ENCODE results near the gene PIK3R5.
A peak's percentile ranks its signal among the peaks of the same experiment; 100 is the strongest.
"Not testable (repeated sequence)": the region's sequence is repeated elsewhere in the genome, so short reads cannot be mapped to it uniquely, and the experiment has no call there.

The PIK3R5 gene, protein sequence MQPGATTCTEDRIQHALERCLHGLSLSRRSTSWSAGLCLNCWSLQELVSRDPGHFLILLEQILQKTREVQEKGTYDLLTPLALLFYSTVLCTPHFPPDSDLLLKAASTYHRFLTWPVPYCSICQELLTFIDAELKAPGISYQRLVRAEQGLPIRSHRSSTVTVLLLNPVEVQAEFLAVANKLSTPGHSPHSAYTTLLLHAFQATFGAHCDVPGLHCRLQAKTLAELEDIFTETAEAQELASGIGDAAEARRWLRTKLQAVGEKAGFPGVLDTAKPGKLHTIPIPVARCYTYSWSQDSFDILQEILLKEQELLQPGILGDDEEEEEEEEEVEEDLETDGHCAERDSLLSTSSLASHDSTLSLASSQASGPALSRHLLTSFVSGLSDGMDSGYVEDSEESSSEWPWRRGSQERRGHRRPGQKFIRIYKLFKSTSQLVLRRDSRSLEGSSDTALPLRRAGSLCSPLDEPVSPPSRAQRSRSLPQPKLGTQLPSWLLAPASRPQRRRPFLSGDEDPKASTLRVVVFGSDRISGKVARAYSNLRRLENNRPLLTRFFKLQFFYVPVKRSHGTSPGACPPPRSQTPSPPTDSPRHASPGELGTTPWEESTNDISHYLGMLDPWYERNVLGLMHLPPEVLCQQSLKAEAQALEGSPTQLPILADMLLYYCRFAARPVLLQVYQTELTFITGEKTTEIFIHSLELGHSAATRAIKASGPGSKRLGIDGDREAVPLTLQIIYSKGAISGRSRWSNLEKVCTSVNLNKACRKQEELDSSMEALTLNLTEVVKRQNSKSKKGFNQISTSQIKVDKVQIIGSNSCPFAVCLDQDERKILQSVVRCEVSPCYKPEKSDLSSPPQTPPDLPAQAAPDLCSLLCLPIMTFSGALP

DNA sequence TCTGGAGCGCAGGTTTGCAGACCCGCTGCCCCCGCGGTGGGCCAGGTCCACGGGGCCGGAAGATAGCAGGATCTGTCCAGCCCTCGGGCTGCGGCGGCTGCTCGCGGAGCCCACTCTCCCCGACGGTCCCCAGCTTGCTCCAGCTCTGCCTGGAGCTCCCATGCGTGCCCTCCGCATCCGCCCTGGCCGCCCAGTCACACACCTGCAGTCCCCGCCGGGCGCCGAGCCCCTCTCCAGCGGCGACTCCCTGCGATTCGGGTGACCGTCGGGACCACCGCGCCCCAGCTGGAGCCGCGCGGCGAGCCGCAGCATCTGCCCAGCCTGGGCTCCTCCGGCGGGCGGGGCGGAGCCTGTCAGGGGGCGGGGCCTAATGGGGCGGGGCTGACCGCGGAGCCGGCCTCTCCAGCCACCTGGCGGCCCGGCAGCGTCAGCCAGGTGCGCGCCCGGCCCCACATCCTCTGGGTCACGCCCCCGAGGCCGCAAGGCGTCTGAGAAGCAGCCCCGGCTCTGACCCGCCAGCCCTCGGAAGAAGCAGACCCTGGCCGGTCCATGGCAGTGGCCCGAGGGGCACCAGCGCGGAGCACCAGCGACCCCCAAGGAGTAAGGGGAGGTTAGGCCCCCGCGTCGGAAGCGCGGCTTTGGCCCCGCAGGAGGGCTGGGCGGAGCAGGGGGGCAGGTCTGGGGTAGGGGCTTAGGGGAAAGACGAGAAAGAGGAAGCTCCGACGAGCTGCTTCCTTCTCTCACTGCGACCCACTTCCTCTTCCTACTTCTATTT is at the start of gene PIK3R5:
PIK3R5 (minus strand) TSS at position 314 of the 775 bp plus-strand sequence. CDS start 54,213 bp downstream, outside the sequence.
- DNase-seq (ENCODE audit: low spot score): no peak

GRCh38 chr17:9011001-9011400 is 45.5 kb upstream of the PIK3R5 start:
- DNase-seq (ENCODE audit: low spot score): no peak

DNA sequence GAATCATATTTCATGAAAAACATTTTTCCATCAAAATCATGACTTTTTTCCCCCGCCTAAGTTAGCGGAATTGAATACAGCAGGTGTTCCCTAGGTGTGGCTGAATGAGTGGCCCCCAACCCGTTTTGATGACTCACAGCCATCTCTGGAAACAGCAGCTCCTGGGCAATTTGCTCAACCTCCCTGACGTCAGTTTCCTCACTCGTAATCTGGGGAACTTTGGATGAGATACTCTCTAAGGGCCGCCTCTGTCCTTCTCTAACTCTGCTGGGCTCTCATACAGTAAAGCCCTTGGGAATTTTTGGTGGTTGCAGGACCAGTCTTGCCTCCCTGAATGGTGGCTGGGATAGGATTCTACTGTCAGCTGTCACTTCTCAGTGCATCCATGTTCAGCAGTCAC is 44.2 kb upstream of the PIK3R5 start:
- no peak for DNase-seq (ENCODE audit: low spot score)

- DNase-seq (ENCODE audit: low spot score): no peak
Observed at GRCh38 chr17:9009096-9009495, 43.6 kb upstream of the PIK3R5 start.

DNA sequence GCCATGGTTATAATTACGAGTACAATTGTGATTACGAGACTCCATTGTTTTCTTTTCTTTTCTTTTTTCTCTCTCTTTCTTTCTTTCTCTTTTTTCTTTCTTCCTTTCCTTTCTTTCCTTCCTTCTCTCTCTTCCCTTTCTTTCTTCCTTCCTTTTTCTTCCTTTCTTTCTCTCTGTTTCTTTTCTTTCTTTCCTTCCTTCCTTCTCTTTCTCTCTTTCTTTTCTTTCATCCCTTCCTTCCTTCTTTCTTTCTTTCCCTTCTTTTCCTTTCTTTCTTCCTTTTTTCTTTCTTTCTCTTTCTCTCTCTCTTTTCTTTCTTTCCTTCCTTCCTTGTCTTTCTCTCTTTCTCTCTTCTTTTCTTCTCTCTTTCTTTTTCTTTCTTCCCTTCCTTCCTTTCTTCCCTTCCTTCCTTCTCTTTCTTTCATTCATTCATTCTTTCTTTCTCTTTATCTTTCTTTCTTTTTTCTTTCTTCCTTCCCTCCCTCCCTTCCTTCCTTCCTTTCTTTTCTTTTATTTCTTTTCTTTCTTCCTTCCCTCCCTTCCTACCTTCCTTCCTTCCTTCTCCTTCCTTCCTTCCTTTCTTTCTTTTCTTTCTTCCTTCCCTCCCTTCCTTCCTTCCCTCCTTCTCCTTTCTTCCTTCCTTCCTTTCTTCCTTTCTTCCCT is 41.7 kb upstream of the PIK3R5 start:
- DNase-seq (ENCODE audit: low spot score): no peak

DNA sequence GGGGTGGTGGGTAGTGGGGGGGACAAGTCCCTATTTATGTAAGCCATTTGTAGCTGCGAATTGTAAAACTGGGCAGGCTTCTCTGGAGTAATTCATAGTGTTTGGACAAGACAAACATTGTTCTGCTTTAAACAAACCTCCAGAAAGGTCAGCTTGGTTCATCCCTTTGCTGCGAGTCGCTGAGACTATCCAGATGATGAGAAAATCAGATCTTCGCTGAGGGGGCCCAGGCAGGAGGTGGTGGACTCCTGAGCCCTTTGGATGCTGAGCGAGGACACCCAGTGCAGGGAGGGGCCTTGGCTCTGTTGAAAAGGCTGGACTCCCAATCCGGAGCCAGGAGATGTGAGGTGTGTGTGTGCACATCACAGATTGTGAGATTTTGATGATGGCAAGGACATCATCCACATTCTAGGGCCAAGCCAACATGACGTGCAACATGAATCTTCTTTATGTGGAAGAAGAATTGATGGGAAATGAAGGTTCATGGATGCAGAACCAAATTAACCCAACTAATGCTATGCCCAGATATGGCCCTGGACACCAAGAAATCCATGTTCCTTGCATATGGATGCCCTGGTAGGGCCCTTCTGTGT is 40.8 kb upstream of the PIK3R5 start:
- DNase-seq (ENCODE audit: low spot score): no peak

GRCh38 chr17:9004961-9005285 is 39.4 kb upstream of the PIK3R5 start:
- no peak for DNase-seq (ENCODE audit: low spot score)

DNA sequence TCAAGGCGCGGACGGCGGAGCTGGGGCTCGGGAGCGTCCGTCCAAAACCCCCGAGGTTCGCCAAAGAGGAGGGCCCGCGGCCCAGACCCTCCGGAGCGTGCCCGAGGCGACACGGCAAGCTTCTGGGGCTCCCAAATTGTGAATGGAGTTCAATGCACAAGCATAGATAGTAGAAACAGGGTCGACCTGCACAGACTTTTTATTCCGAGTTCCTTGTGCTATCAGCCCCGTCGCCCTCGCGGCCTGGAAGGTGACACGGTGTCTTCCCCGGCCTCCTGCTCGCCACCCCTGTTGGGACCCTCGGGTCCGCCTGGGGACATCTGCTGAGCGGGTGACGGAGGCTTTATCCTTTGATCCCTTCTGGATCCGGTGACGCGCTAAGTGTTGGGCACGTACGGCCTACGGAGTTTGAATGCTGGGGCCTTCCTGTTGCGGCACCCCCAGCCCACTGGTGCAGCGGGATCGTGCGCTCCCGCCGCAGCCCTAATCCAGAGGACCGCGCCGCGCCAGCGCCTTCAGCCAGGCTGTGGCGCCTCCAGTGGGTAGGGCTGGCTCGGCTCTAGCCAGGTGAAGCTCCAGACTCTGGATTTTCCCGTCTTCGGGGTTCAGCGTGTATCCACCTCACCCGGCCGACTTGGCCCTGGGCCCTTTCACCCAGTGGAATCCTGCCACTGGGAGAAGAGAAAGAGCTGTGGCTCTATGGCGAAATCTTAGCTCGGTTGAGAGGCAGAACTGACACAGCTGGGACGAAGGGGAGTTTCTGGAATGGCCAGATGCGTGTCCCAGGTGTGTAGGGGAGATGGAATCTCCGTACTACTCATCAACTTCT is 38.8 kb upstream of the PIK3R5 start:
- DNase-seq (ENCODE audit: low spot score): no peak

- no peak for DNase-seq (ENCODE audit: low spot score)
Observed at GRCh38 chr17:9003355-9004131, 38.0 kb upstream of the PIK3R5 start.

- DNase-seq (ENCODE audit: low spot score): no peak
Observed at GRCh38 chr17:9002606-9003354, 37.3 kb upstream of the PIK3R5 start.

GRCh38 chr17:9002227-9002605 is 36.7 kb upstream of the PIK3R5 start:
- DNase-seq (ENCODE audit: low spot score): no peak

GRCh38 chr17:9001559-9001958 is 36.1 kb upstream of the PIK3R5 start:
- no peak for DNase-seq (ENCODE audit: low spot score)

- peak; percentile 37 for DNase-seq (ENCODE audit: low spot score)
Observed at GRCh38 chr17:8997994-8998628, 32.6 kb upstream of the PIK3R5 start.

DNA sequence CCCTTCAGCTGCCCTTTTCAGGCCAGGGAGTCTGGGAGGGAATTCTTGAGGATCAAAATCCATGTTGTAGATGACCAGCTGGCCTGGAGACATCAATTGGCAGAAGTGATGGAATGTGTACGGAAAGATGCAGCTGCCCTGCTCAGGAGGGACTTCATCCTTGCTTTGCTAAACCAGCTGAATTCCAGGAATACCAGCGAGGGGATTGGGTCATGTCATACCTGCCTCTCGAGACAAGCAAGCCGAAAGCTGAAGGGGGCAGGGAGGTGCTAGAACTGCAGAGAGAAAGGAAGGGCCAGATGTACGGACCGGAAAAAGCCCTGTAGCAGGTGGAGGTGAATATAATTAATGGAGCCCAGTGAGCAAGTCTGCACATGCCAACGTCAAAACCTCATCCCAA is 30.2 kb upstream of the PIK3R5 start:
- DNase-seq (ENCODE audit: low spot score): no peak

DNA sequence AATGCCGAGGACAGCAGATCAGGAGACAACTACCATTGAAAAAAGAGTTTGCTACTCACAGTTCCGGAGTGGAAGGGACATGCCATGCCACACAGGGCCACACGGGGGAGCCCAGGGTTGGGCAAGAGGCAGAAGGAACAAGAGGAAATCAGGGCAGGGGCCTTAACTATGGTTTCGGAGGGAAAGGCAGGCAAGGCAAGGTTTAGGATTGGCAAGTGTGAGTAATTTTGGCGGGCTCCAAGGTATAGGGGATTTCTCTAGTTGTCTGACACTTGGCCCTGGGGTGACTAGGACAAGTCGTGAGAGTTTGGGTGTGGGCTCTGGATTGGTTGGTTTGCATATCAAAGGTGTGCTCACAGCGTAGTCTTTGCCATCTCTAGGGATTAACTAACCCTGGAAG is 28.8 kb upstream of the PIK3R5 start:
- DNase-seq (ENCODE audit: low spot score): peak; percentile 64

DNA sequence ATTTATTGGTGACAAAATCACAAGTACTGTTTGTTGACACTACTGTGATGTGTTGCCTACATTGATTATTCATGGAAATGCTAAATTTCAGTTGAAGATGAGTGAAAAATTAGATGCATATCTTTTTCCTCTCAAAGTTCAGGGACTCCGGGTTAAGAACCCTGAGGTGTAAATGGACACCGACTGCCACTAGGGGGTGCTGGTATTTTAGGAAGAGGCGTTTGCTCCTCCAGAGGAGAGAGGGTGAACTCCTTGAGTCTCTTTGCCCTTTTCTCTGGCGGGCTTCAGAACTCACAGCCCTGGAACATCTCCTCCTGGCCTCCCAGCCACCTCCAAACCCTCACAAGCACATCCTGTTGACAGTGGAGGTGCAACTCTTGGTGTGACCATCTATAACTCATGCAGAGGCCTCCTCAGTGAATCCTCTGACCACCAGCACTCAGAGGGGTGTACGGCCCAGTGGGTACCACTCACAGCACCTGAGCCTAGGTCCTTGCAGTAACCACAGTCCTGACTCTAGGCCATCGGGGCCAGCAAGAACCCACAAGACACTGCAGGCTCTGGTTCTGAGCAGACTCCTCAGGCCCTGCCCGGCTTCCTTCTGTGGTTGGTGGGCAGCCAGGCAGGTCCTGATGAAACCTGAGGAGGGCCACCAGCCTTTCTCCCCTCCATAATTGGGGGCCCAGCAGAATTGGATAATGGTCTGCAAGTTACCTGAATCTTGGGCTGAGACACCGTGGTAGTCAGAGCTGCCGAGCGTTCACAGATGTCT is 26.2 kb upstream of the PIK3R5 start:
- peak; percentile 66 for DNase-seq (ENCODE audit: low spot score)

- DNase-seq (ENCODE audit: low spot score): not testable (repeated sequence)
Observed at GRCh38 chr17:8988263-8988935, 22.9 kb upstream of the PIK3R5 start.

All from Ammon's horn (tissue), 1 donor.